A549 (cell line): Measurements from ENCODE around the gene TAS2R16.

Source experiments
- CTCF ChIP-seq: fragments of >200 bp; sonication (Bioruptor Twin); formaldehyde crosslinking; IDR thresholded peaks from 3 replicates; pipeline ENCODE4 v1.5.1; 2016
- MAX ChIP-seq: IDR thresholded peaks from 2 replicates; pipeline ENCODE4 v1.6.1; 2012
- RAD21 ChIP-seq, 2 experiments: fragments of >200 bp in 1 of 2; sonication (Bioruptor Twin) in 1 of 2; formaldehyde crosslinking in 1 of 2; IDR thresholded peaks in 1 of 2; conservative IDR thresholded peaks in 1 of 2; 2 replicates in 1 of 2; 3 replicates in 1 of 2; pipeline ENCODE4 v1.6.1; 2012 to 2018; ENCODE audit warnings: inconsistent platforms in 1 of 2

- TF ChIP-seq CTCF (no peak), RAD21 (conservative IDR thresholded peaks at IDR 0.05 in 1 of 2, IDR thresholded peaks at IDR 0.05 in 1 of 2) (no peak), MAX (no peak)
These were observed 20.2 kb downstream of the TAS2R16 start for GRCh38 chr7:122975341-122975740.
